ENCODE results near the gene AKAP6. TPM values are rescaled to one million over a fixed set of nuclear protein-coding genes. Genes with fewer than 3 reads are reported as not detected.

Gene AKAP6
- total RNA-seq, 1 donor from 2014 or later: 4.7 TPM

DNA sequence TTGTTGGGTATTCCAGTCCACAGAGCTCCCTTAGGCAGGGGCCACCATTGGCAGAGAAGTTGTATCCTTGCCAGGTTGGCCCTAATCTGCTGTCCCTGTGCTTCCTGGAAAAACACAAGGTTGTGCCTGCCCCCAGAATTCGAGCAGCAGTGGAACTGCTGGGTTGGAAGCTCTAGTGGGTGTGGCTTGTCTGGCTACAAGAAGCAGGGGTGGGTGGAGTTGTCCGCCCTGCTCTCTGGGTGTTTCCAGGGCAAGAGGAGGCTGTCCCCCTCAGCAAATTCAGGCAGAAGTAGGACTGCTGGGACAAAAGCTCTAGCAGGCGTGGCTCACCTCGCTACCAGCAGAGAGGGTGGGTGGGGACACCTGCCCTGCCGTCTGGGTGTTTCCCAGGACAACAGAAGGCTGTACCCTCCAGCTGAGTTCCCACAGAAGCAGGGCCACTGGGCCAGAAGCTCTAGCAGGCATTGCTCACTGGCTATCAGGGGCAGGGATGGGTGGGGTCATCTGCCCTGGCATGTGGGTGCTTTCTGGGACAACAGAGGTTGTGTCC lies 536.8 kb downstream of the AKAP6 start:
- no peaks in the 10 kb centered on the region for H3K9me3 Mint-ChIP-seq
- no peak for DNase-seq (ENCODE audit: extremely low spot score, unreplicated experiment)
- H3K4me1 Mint-ChIP-seq (ENCODE audit: unreplicated experiment): no peaks in the 10 kb centered on the region

GRCh38 chr14:32883188-32883587 lies 554.1 kb downstream of the AKAP6 start:
- H3K4me1 Mint-ChIP-seq (ENCODE audit: unreplicated experiment): no peaks in the 10 kb centered on the region
- H3K27ac Mint-ChIP-seq: no peak overlapping the region
- no peaks in the 10 kb centered on the region for H3K9me3 Mint-ChIP-seq
- no peaks in the 10 kb centered on the region for H3K36me3 Mint-ChIP-seq
- no peak for DNase-seq (ENCODE audit: extremely low spot score, unreplicated experiment)
- no peaks in the 10 kb centered on the region for H3K27me3 Mint-ChIP-seq
- H3K4me3 Mint-ChIP-seq: no peak overlapping the region
- no peak for TF ChIP-seq CTCF (conservative IDR thresholded peaks at IDR 0.05)

More for the DNA sequence above, 536.8 kb downstream of the AKAP6 start:
- H3K4me3 Mint-ChIP-seq: no peak overlapping the region
- H3K36me3 Mint-ChIP-seq: no peaks in the 10 kb centered on the region
- H3K27ac Mint-ChIP-seq: no peak overlapping the region
- no peak for TF ChIP-seq CTCF (conservative IDR thresholded peaks at IDR 0.05)
- no peaks in the 10 kb centered on the region for H3K27me3 Mint-ChIP-seq

Other genes starting within 250 kb of the AKAP6 start
- not detected in 2 replicates for gene RNU6-7, start 127.3 kb upstream of the AKAP6 start, total RNA-seq (ENCODE audit: low replicate concordance)
- not detected in 2 replicates for gene RNU6-8, start 126.0 kb upstream of the AKAP6 start, total RNA-seq (ENCODE audit: low replicate concordance)